Pancreas (tissue), 10 donors: Measurements from ENCODE around the gene ZNF554. TPM values are rescaled to one million over a fixed set of nuclear protein-coding genes. Genes with fewer than 3 reads are reported as not detected.

Source experiments
- ATAC-seq, 4 donors: fragments of 200-7000 bp; cut with Tn5 transposase; one replicate each; pipeline versions ENCODE4 v1.8.0 to v1.9.1; 2020; ENCODE audit warnings: mild to moderate bottlenecking in 4 of 4, moderate library complexity in 4 of 4
- DNase-seq, 6 donors: peaks; one replicate each; pipeline ENCODE4 v3.0.0-alpha.2; 2020
- FAIRE-seq: peaks from 2 replicates; lab custom pipeline; 2012; peaks lifted over from hg19 to GRCh38; lab: Jason Lieb, UNC
- H3K27ac ChIP-seq, 4 donors: fragments of 200-600 bp; sonication (generic); 1 replicate in 3 of 4; 2 replicates in 1 of 4; pipeline versions ENCODE4 v1.5.0 to v1.8.0; 2020
- H3K27me3 ChIP-seq, 4 donors: fragments of 200-600 bp; one replicate each; pipeline ENCODE4 v1.8.0; 2021
- H3K36me3 ChIP-seq, 3 donors: fragments of 200-600 bp; sonication (generic) in 1 of 3; one replicate each; pipeline versions ENCODE4 v1.5.0 to v1.8.0; 2020 to 2021
- H3K4me1 ChIP-seq, 3 donors: fragments of 200-600 bp; one replicate each; pipeline ENCODE4 v1.8.0; 2021
- H3K4me3 ChIP-seq, 4 donors: fragments of 200-600 bp; sonication (generic) in 2 of 4; one replicate each; pipeline versions ENCODE4 v1.5.0 to v1.8.0; 2020 to 2021
- H3K9me3 ChIP-seq, 4 donors: fragments of 200-600 bp; one replicate each; pipeline ENCODE4 v1.8.0; 2021
- CTCF ChIP-seq, 4 donors: fragments of 200-600 bp; sonication (generic) in 3 of 4; IDR thresholded peaks; one replicate each; pipeline versions ENCODE4 v1.5.0 to v1.8.0; 2021; ENCODE audit warnings: antibody characterized with exemption in 4 of 4
- WGBS, 2 donors: extraction: QIAGEN DNeasy Blood & Tissue Kit; methylation state at CpG; one replicate each; pipeline ENCODE4 v1.1.7; 2013; 5-methylcytosine and 5-hydroxymethylcytosine counted together
- intact Hi-C, 3 donors: fragments of 100-400 bp; cut with DNase I; formaldehyde crosslinking; loops; one replicate each; pipeline versions ENCODE4 v1.11.1 to v1.14.2; 2022
- polyA plus RNA-seq, 2 donors: library from polyadenylated mRNA; stranded (reverse); fragments of 200-250 nt; gene quantifications; one replicate each; pipeline ENCODE4 v1.2.3, GENCODE V29; 2013
- total RNA-seq, 6 donors: library from RNA; stranded (reverse); fragmentation: NEBNext Ultra II Directional in 4 of 6; extraction: Animal tissue kit (Norgen Biotek cat#: 25700) in 4 of 6; gene quantifications; one replicate each; pipeline versions ENCODE4 v1.2.1 to v1.2.4, GENCODE V29; 2021 to 2023
- donor health status: healthy with polysubstance abuse.
- donor health status: DM: no; HTN: no; CAD: no; lungs with moderate emphysema.
- donor health status: DM: no; HTN: no; CAD: no.
- donor health status: control.
- donor health status: control.
- donor health status: Bipolar disorder and iron deficiency.
- donor health status: DM: yes; HTN: yes; CAD: no.
- donor health status: DM: no; HTN: no; CAD: no.
- donor health status: DM: no; HTN: no; CAD: no.
- donor health status: DM: yes; HTN: yes; CAD: no.

Gene ZNF554
- total and polyA plus RNA-seq, 8 donors = 2.6 to 5.2 (median 3.6) TPM

GRCh38 chr19:2793577-2793976 is 26.1 kb upstream of the ZNF554 start:
- no peaks in the 10 kb centered on the region for H3K27me3 ChIP-seq
- H3K9me3 ChIP-seq = no peaks in the 10 kb centered on the region
- intact Hi-C loops = no loop called here
- no peak for DNase-seq
- no peak overlapping the region for H3K27ac ChIP-seq
- TF ChIP-seq CTCF (IDR thresholded peaks at IDR 0.05) = no peak
- 95% methylated on average over 12 of the region's 12 CpGs for WGBS, 2 donors
- ATAC-seq = no peak
- no peaks in the 10 kb centered on the region for H3K4me1 ChIP-seq
- H3K4me3 ChIP-seq = no peak overlapping the region
- no peak for FAIRE-seq
- no peaks in the 10 kb centered on the region for H3K36me3 ChIP-seq

GRCh38 chr19:2795827-2796658 is 23.6 kb upstream of the ZNF554 start:
- intact Hi-C loops = no loop called here
- FAIRE-seq (no peak), DNase-seq (no peak), ATAC-seq (no peak)
- Histone ChIP-seq H3K9me3 (no peaks in the 10 kb centered on the region), H3K4me1 (no peaks in the 10 kb centered on the region), H3K36me3 (no peaks in the 10 kb centered on the region), H3K27me3 (no peaks in the 10 kb centered on the region), H3K4me3 (no peak overlapping the region), H3K27ac (no peak overlapping the region)
- no peak for TF ChIP-seq CTCF (IDR thresholded peaks at IDR 0.05)
- WGBS, 2 donors = 87 to 90% methylated on average over 27 of the region's 27 CpGs

GRCh38 chr19:2796659-2797266 is 22.9 kb upstream of the ZNF554 start:
- intact Hi-C loops = no loop called here
- TF ChIP-seq CTCF (IDR thresholded peaks at IDR 0.05) = no peak
- no peak overlapping the region for H3K4me3 ChIP-seq
- DNase-seq = no peak
- H3K27ac ChIP-seq = no peak overlapping the region
- no peaks in the 10 kb centered on the region for H3K27me3 ChIP-seq
- no peak for ATAC-seq
- FAIRE-seq = no peak
- H3K4me1 ChIP-seq = no peaks in the 10 kb centered on the region
- H3K9me3 ChIP-seq = no peaks in the 10 kb centered on the region
- WGBS, 2 donors = 96 to 97% methylated on average over 22 to 23 of the region's 23 CpGs
- H3K36me3 ChIP-seq = no peaks in the 10 kb centered on the region

- no peak for TF ChIP-seq CTCF (IDR thresholded peaks at IDR 0.05)
- intact Hi-C loops = no loop called here
- no peak for ATAC-seq
- Histone ChIP-seq H3K27ac (no peak overlapping the region), H3K27me3 (no peaks in the 10 kb centered on the region), H3K4me1 (no peaks in the 10 kb centered on the region), H3K4me3 (no peak overlapping the region), H3K36me3 (no peaks in the 10 kb centered on the region), H3K9me3 (no peaks in the 10 kb centered on the region)
- DNase-seq = no peak
- WGBS, 2 donors = 95 to 96% methylated on average over 15 of the region's 15 CpGs
- no peak for FAIRE-seq
Observed at GRCh38 chr19:2797280-2797679, 22.4 kb upstream of the ZNF554 start.
